ENCODE results near the gene ANGPTL4. TPM values are rescaled to one million over a fixed set of nuclear protein-coding genes. Genes with fewer than 3 reads are reported as not detected.

ANGPTL4 gene
- total and polyA plus RNA-seq, 9 of the 15 experiments (the other 6 are each of a cell fraction or from before 2014, with no cell fraction given) = 0.05 to 0.77 (median 0.22) TPM; not detected in 4

DNA sequence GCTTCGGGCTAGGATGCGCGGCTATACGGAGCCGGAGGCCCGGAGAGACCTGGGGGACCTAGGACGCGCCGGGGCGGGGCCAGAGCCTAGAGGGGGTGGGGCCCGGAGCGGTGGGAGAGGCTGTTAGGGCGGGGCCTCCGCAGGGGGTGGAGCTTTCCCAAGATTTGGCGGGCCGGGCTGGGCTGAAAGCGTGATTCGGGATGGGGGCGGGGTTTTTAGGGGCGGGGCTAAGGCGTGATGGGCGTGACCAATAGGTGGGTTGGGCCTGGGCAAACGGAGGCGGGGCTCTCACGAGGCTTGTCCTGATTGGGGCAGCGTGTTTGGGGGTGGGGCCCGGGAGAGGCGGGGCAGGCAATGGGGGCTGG lies 26.6 kb downstream of the ANGPTL4 start (continued):
- TF ChIP-seq, protein P1, sequence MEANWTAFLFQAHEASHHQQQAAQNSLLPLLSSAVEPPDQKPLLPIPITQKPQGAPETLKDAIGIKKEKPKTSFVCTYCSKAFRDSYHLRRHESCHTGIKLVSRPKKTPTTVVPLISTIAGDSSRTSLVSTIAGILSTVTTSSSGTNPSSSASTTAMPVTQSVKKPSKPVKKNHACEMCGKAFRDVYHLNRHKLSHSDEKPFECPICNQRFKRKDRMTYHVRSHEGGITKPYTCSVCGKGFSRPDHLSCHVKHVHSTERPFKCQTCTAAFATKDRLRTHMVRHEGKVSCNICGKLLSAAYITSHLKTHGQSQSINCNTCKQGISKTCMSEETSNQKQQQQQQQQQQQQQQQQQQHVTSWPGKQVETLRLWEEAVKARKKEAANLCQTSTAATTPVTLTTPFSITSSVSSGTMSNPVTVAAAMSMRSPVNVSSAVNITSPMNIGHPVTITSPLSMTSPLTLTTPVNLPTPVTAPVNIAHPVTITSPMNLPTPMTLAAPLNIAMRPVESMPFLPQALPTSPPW (CRISPR knock-in tag; IDR thresholded peaks at IDR 0.05) = no peak
- no peak for TF ChIP-seq BRCA1 (IDR thresholded peaks at IDR 0.05)
- no peak for TF ChIP-seq BRCA1 (CRISPR knock-in tag; IDR thresholded peaks at IDR 0.05)
- TF ChIP-seq MEF2D (tag; conservative IDR thresholded peaks at IDR 0.05; ENCODE audit: low read depth) = no peak
- TF ChIP-seq, protein P2, sequence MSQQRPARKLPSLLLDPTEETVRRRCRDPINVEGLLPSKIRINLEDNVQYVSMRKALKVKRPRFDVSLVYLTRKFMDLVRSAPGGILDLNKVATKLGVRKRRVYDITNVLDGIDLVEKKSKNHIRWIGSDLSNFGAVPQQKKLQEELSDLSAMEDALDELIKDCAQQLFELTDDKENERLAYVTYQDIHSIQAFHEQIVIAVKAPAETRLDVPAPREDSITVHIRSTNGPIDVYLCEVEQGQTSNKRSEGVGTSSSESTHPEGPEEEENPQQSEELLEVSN (IDR thresholded peaks at IDR 0.05; ENCODE audit: borderline replicate concordance in 1 of 2, extremely low read depth in 1 of 2, insufficient read depth in 1 of 2, insufficient read length in 1 of 2, low read depth in 1 of 2, low read length in 1 of 2, poor library complexity in 1 of 2, severe bottlenecking in 1 of 2) = peak in 1 of 2 experiments; percentile 18
- TF ChIP-seq ETV5 (CRISPR knock-in tag; IDR thresholded peaks at IDR 0.05; ENCODE audit: low read depth) = no peak
- no peak for TF ChIP-seq PHB2 (IDR thresholded peaks at IDR 0.05; ENCODE audit: low read depth)
- 0 out of 2 replicates have a peak, but pooled peaks have one; percentile 9 for TF ChIP-seq EGR1 (conservative IDR thresholded peaks at IDR 0.05)
- TF ChIP-seq ZNF696 (CRISPR knock-in tag; conservative IDR thresholded peaks at IDR 0.05) = no peak
- no peak for TF ChIP-seq MCM5 (IDR thresholded peaks at IDR 0.05; ENCODE audit: low read depth)
